Medulla oblongata (tissue), 1 donor: Measurements from ENCODE around the gene PXMP2.
"Not testable (repeated sequence)": the region's sequence is repeated elsewhere in the genome, so short reads cannot be mapped to it uniquely, and the experiment has no call there.

Experiments
- DNase-seq: peaks from one replicate; pipeline ENCODE4 v3.0.0-alpha.2; 2015; ENCODE audit errors: extremely low spot score

Gene PXMP2

GRCh38 chr12:132753670-132754069 lies 66.3 kb downstream of the PXMP2 start:
- not testable (repeated sequence) for DNase-seq

DNA sequence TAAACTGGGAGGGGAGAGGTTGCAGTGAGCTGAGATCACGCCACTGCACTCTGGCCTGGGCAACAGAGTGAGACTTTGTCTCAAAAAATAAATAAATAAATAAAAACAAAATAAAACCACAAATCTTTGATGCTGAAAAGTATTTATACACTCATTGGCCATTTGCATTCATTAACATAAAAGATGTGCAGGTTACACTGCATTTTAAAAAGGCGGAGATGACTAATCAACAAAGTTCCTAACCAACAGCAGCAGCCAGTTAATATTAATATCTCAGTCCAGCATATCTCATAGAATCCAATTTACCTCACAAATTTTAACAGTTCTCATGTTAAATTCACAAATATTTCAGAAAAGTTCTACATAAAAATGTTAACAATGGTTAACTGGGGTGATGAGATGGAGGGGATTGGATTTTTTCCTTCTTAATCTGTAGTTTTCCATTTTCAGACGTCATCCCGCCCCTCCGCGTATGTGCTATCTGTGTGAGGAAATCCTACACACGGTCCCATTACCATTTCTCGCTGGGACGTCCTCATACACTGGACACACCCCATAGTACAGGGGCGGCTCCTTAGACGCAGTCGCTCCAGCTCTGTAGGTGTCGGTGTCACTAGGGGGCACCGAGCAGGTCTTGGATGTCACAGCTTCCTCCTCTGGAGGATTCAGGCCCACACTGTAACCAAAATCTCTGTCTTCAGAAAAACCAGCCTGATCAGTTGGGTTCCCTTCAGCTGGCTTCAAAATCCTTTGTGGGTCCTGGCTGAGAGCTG lies 67.0 kb downstream of the PXMP2 start:
- DNase-seq: no peak
